ENCODE results near the gene SRRM1.

- TF ChIP-seq EZH2 (IDR thresholded peaks at IDR 0.05; ENCODE audit: low read depth, unreplicated experiment): no peak
- TF ChIP-seq, protein P1, sequence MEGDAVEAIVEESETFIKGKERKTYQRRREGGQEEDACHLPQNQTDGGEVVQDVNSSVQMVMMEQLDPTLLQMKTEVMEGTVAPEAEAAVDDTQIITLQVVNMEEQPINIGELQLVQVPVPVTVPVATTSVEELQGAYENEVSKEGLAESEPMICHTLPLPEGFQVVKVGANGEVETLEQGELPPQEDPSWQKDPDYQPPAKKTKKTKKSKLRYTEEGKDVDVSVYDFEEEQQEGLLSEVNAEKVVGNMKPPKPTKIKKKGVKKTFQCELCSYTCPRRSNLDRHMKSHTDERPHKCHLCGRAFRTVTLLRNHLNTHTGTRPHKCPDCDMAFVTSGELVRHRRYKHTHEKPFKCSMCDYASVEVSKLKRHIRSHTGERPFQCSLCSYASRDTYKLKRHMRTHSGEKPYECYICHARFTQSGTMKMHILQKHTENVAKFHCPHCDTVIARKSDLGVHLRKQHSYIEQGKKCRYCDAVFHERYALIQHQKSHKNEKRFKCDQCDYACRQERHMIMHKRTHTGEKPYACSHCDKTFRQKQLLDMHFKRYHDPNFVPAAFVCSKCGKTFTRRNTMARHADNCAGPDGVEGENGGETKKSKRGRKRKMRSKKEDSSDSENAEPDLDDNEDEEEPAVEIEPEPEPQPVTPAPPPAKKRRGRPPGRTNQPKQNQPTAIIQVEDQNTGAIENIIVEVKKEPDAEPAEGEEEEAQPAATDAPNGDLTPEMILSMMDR (conservative IDR thresholded peaks at IDR 0.05; ENCODE audit: low read depth in 2 of 2): no peak
- no peak for TF ChIP-seq POLR2AphosphoS5 (IDR thresholded peaks at IDR 0.05; ENCODE audit: low read depth)
- TF ChIP-seq JUNB (IDR thresholded peaks at IDR 0.05; ENCODE audit: unreplicated experiment): no peak
- no peak for TF ChIP-seq ZNF114 (CRISPR knock-in tag; IDR thresholded peaks at IDR 0.05)
- TF ChIP-seq, protein P2, sequence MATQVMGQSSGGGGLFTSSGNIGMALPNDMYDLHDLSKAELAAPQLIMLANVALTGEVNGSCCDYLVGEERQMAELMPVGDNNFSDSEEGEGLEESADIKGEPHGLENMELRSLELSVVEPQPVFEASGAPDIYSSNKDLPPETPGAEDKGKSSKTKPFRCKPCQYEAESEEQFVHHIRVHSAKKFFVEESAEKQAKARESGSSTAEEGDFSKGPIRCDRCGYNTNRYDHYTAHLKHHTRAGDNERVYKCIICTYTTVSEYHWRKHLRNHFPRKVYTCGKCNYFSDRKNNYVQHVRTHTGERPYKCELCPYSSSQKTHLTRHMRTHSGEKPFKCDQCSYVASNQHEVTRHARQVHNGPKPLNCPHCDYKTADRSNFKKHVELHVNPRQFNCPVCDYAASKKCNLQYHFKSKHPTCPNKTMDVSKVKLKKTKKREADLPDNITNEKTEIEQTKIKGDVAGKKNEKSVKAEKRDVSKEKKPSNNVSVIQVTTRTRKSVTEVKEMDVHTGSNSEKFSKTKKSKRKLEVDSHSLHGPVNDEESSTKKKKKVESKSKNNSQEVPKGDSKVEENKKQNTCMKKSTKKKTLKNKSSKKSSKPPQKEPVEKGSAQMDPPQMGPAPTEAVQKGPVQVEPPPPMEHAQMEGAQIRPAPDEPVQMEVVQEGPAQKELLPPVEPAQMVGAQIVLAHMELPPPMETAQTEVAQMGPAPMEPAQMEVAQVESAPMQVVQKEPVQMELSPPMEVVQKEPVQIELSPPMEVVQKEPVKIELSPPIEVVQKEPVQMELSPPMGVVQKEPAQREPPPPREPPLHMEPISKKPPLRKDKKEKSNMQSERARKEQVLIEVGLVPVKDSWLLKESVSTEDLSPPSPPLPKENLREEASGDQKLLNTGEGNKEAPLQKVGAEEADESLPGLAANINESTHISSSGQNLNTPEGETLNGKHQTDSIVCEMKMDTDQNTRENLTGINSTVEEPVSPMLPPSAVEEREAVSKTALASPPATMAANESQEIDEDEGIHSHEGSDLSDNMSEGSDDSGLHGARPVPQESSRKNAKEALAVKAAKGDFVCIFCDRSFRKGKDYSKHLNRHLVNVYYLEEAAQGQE (IDR thresholded peaks at IDR 0.05; ENCODE audit: unreplicated experiment): no peak
Observed at GRCh38 chr1:24713176-24713575, 70.1 kb downstream of the SRRM1 start.
